H9 (cell line): ENCODE results near the gene SREK1IP1. TPM values are rescaled to one million over a fixed set of nuclear protein-coding genes. Genes with fewer than 3 reads are reported as not detected.

Experiments
- DNase-seq: peaks from one replicate; pipeline ENCODE4 v3.0.0-alpha.2; 2017
- H2AFZ ChIP-seq: one replicate; pipeline ENCODE4 v1.6.1; 2013; ENCODE audit warnings: mild to moderate bottlenecking, low read length, control low read depth, moderate library complexity
- H2AK5ac ChIP-seq: 2 replicates; pipeline ENCODE4 v1.6.1; 2013; ENCODE audit warnings: low read length, control low read depth, mixed read lengths; ENCODE audit not compliant: insufficient read length
- H2BK120ac ChIP-seq: one replicate; pipeline ENCODE4 v1.6.1; 2013; ENCODE audit warnings: low read depth, mild to moderate bottlenecking, low read length, control low read depth, inconsistent platforms; ENCODE audit not compliant: poor library complexity, severe bottlenecking
- H2BK12ac ChIP-seq: 2 replicates; pipeline ENCODE4 v1.6.1; 2013; ENCODE audit warnings: low read length, control low read depth, mixed read lengths, low read depth; ENCODE audit not compliant: insufficient read length
- H2BK15ac ChIP-seq: 2 replicates; pipeline ENCODE4 v1.6.1; 2013; ENCODE audit warnings: low read depth, low read length, control low read depth
- H2BK20ac ChIP-seq: one replicate; pipeline ENCODE4 v1.6.1; 2013; ENCODE audit warnings: low read depth, mild to moderate bottlenecking, low read length, control low read depth, inconsistent platforms; ENCODE audit not compliant: poor library complexity, severe bottlenecking
- H2BK5ac ChIP-seq: 2 replicates; pipeline ENCODE4 v1.6.1; 2013; ENCODE audit warnings: low read length, control low read depth, mixed read lengths; ENCODE audit not compliant: insufficient read length
- H3K14ac ChIP-seq: 2 replicates; pipeline ENCODE4 v1.6.1; 2013; ENCODE audit warnings: low read length, control low read depth; ENCODE audit not compliant: insufficient read depth
- H3K18ac ChIP-seq: 2 replicates; pipeline ENCODE4 v1.6.1; 2013; ENCODE audit warnings: low read depth, mild to moderate bottlenecking, mixed read lengths, low read length, control low read depth; ENCODE audit not compliant: insufficient read length
- H3K23ac ChIP-seq: 2 replicates; pipeline ENCODE4 v1.6.1; 2013; ENCODE audit warnings: low read length, control low read depth, mixed read lengths, low read depth; ENCODE audit not compliant: insufficient read length
- H3K23me2 ChIP-seq: 2 replicates; pipeline ENCODE4 v1.6.1; 2013; ENCODE audit warnings: low read depth, mild to moderate bottlenecking, mixed read lengths, low read length, control low read depth; ENCODE audit not compliant: insufficient read length, poor library complexity, severe bottlenecking
- H3K27ac ChIP-seq: 2 replicates; pipeline ENCODE4 v1.5.1; 2013; ENCODE audit warnings: low read length, control low read depth, mixed read lengths, low read depth; ENCODE audit not compliant: insufficient read length
- H3K27me3 ChIP-seq: 2 replicates; pipeline ENCODE4 v1.6.1; 2013; ENCODE audit warnings: low read length, control low read depth, inconsistent platforms; ENCODE audit not compliant: insufficient read depth
- H3K4ac ChIP-seq: 2 replicates; pipeline ENCODE4 v1.6.1; 2013; ENCODE audit warnings: low read depth, mild to moderate bottlenecking, control low read depth, inconsistent platforms, low read length, moderate library complexity
- H3K4me1 ChIP-seq: 2 replicates; pipeline ENCODE4 v1.6.1; 2013; ENCODE audit warnings: low read length, control low read depth, inconsistent platforms; ENCODE audit not compliant: insufficient read depth
- H3K4me2 ChIP-seq: 2 replicates; pipeline ENCODE4 v1.6.1; 2013; ENCODE audit warnings: low read length, control low read depth, mixed read lengths; ENCODE audit not compliant: insufficient read length, insufficient read depth
- H3K56ac ChIP-seq: 2 replicates; pipeline ENCODE4 v1.6.1; 2013; ENCODE audit warnings: low read depth, mild to moderate bottlenecking, mixed read lengths, low read length, control low read depth; ENCODE audit not compliant: insufficient read length
- H3K79me1 ChIP-seq: 2 replicates; pipeline ENCODE4 v1.6.1; 2013; ENCODE audit warnings: low read depth, mild to moderate bottlenecking, moderate library complexity, low read length, control low read depth, inconsistent platforms; ENCODE audit not compliant: insufficient read depth, poor library complexity, severe bottlenecking
- H3K79me2 ChIP-seq: 2 replicates; pipeline ENCODE4 v1.6.1; 2013; ENCODE audit warnings: low read length, control low read depth, inconsistent platforms; ENCODE audit not compliant: insufficient read depth
- H3K9ac ChIP-seq: 2 replicates; pipeline ENCODE4 v1.6.1; 2013; ENCODE audit warnings: low read length, control low read depth, mixed read lengths; ENCODE audit not compliant: insufficient read length; ENCODE audit errors: extremely low read depth
- H3K9me3 ChIP-seq: one replicate; pipeline ENCODE4 v1.6.1; 2013; ENCODE audit warnings: low read depth, low read length, inconsistent platforms; ENCODE audit not compliant: control insufficient read depth
- H3T11ph ChIP-seq: one replicate; pipeline ENCODE4 v1.6.1; 2013; ENCODE audit warnings: mild to moderate bottlenecking, low read length, control low read depth, inconsistent platforms
- H4K20me1 ChIP-seq: one replicate; pipeline ENCODE4 v1.6.1; 2013; ENCODE audit not compliant: control insufficient read depth, insufficient read length, insufficient read depth
- H4K5ac ChIP-seq: 2 replicates; pipeline ENCODE4 v1.6.1; 2013; ENCODE audit warnings: low read depth, mild to moderate bottlenecking, mixed read lengths, low read length, control low read depth; ENCODE audit not compliant: insufficient read length
- H4K8ac ChIP-seq: replicated peaks from 2 replicates; pipeline ENCODE4 v1.6.1; 2013; ENCODE audit warnings: low read length, control low read depth, mixed read lengths, low read depth; ENCODE audit not compliant: insufficient read length
- H4K91ac ChIP-seq: 2 replicates; pipeline ENCODE4 v1.6.1; 2013; ENCODE audit warnings: low read depth, mild to moderate bottlenecking, moderate library complexity, mixed read lengths, low read length, control low read depth; ENCODE audit not compliant: insufficient read length
- H3K27ac Mint-ChIP-seq, 3 experiments: 2 replicates in 2 of 3; 3 replicates in 1 of 3; pipeline ENCODE4 v1.8.0; 2020 to 2021; ENCODE audit warnings: mixed read lengths in 3 of 3, mild to moderate bottlenecking in 1 of 3, moderate library complexity in 1 of 3
- H3K27me3 Mint-ChIP-seq: 2 replicates; pipeline ENCODE4 v1.8.0; 2021; ENCODE audit warnings: low read depth, mild to moderate bottlenecking, moderate library complexity, mixed read lengths
- H3K36me3 Mint-ChIP-seq, 3 experiments: 2 replicates in 2 of 3; 3 replicates in 1 of 3; pipeline ENCODE4 v1.8.0; 2020 to 2021; ENCODE audit warnings: low read depth in 3 of 3, mixed read lengths in 3 of 3; ENCODE audit not compliant: insufficient read depth in 1 of 3
- H3K4me1 Mint-ChIP-seq, 2 experiments: 2 replicates each; pipeline ENCODE4 v1.8.0; 2020; ENCODE audit warnings: mixed read lengths in 2 of 2
- H3K4me3 Mint-ChIP-seq, 2 experiments: 2 replicates in 1 of 2; 3 replicates in 1 of 2; pipeline ENCODE4 v1.8.0; 2020 to 2021; ENCODE audit warnings: mild to moderate bottlenecking in 2 of 2, mixed read lengths in 2 of 2, moderate library complexity in 1 of 2
- H3K9me3 Mint-ChIP-seq, 2 experiments: 2 replicates in 1 of 2; 3 replicates in 1 of 2; pipeline ENCODE4 v1.8.0; 2020; ENCODE audit warnings: mild to moderate bottlenecking in 2 of 2, mixed read lengths in 2 of 2, moderate library complexity in 1 of 2
- CTCF ChIP-seq: fragments of 200-600 bp; sonication (generic); conservative IDR thresholded peaks from 3 replicates; pipeline ENCODE4 v1.8.0; 2021; ENCODE audit warnings: antibody characterized with exemption, mild to moderate bottlenecking
- WGBS: extraction: QIAGEN DNeasy Blood & Tissue Kit; methylation state at CpG from one replicate; pipeline ENCODE4 v1.1.7; 2013; ENCODE audit warnings: missing lambda C conversion rate, low lambda C conversion rate, mixed read lengths; ENCODE audit not compliant: insufficient read length; ENCODE audit errors: extremely low coverage; 5-methylcytosine and 5-hydroxymethylcytosine counted together
- total RNA-seq: library from RNA; stranded (reverse); gene quantifications from 2 replicates; pipeline ENCODE4 v1.2.1, GENCODE V29; 2021

SREK1IP1 gene
- total RNA-seq, 1 experiment from 2014 or later, result 28.6 TPM

DNA sequence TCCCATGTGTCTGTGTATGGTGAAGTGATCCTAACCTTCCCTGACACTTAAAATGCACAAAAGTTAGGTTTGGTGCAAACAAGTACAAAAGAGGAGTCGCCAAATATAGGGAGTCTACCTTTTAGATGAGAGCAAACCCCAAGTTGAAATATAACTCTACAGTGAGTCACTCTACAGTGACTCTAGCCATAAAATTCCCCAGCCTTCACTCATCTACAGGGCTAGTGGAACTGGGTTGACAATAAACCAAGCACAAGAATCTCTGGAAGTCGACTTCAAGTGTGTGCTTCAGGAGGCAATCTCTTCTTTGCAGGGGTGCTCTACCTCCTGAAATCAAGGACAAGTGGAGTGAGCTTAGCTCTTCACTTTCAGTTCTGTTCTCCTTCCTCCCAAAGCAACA, 74.9 kb downstream of the SREK1IP1 start:
- Histone ChIP-seq H3K27me3 (no peaks in the 10 kb centered on the region; the same call in 1 of the 2 replicates), H3K23me2 (peaks cover 13% of the 10 kb centered on the region), H2BK12ac (no peak overlapping the region), H4K20me1 (no peaks in the 10 kb centered on the region), H3K79me2 (no peaks in the 10 kb centered on the region), H3K56ac (no peak overlapping the region), H2BK15ac (no peak overlapping the region), H3K9me3 (no peaks in the 10 kb centered on the region), H4K91ac (no peak overlapping the region), H4K8ac (no peak overlapping the region), H3K27ac (no peak overlapping the region), H2AK5ac (no peak overlapping the region), H2BK5ac (no peak overlapping the region), H3K4me1 (no peaks in the 10 kb centered on the region; the same call in 1 of the 2 replicates), H2BK20ac (no peak overlapping the region), H2BK120ac (no peak overlapping the region), H4K5ac (no peak overlapping the region), H3K4ac (no peak overlapping the region), H3T11ph (no peak overlapping the region), H3K79me1 (no peaks in the 10 kb centered on the region), H3K9ac (no peak overlapping the region), H3K4me2 (no peak overlapping the region), H3K14ac (no peak overlapping the region), H2AFZ (no peak overlapping the region), H3K18ac (no peak overlapping the region), H3K23ac (no peak overlapping the region)
- no peak overlapping the region for H3K27ac Mint-ChIP-seq
- peaks cover 28 to 29% of the 10 kb centered on the region in 2 experiments for H3K4me1 Mint-ChIP-seq
- peaks cover 25 to 33% of the 10 kb centered on the region in 2 experiments for H3K9me3 Mint-ChIP-seq
- no CpG with 5 or more reads among the region's 2 CpGs for WGBS
- no peak for DNase-seq
- no peak for TF ChIP-seq CTCF
- peaks cover 22 to 38% (median 37%) of the 10 kb centered on the region in 3 experiments for H3K36me3 Mint-ChIP-seq
- peaks cover 24% of the 10 kb centered on the region for H3K27me3 Mint-ChIP-seq
- no peak overlapping the region for H3K4me3 Mint-ChIP-seq
